Kidney (tissue), 14 donors: Measurements from ENCODE around the gene MED16. TPM values are rescaled to one million over a fixed set of nuclear protein-coding genes. Genes with fewer than 3 reads are reported as not detected.

Experiments used
- DNase-seq, 5 donors: peaks; one replicate each; pipeline ENCODE4 v3.0.0-alpha.2; 2013 to 2020
- FAIRE-seq: peaks from 2 replicates; lab custom pipeline; 2012; peaks lifted over from hg19 to GRCh38; lab: Jason Lieb, UNC
- H3K27ac ChIP-seq, 2 donors: one replicate each; pipeline ENCODE4 v1.7.0; 2013; ENCODE audit warnings: low read depth in 2 of 2, low read length in 2 of 2, inconsistent platforms in 1 of 2
- H3K27me3 ChIP-seq: one replicate; pipeline ENCODE4 v1.7.1; 2013; ENCODE audit warnings: low read length, inconsistent platforms; ENCODE audit not compliant: control insufficient read depth, insufficient read depth
- H3K36me3 ChIP-seq, 3 donors: one replicate each; pipeline versions ENCODE4 v1.7.0 to v1.7.1; 2013; ENCODE audit warnings: low read length in 3 of 3, control low read depth in 1 of 3, inconsistent platforms in 1 of 3; ENCODE audit not compliant: insufficient read depth in 3 of 3, control insufficient read depth in 2 of 3
- H3K4me1 ChIP-seq, 3 donors: one replicate each; pipeline versions ENCODE4 v1.7.0 to v1.7.1; 2013; ENCODE audit warnings: low read length in 3 of 3, inconsistent platforms in 1 of 3, low read depth in 1 of 3; ENCODE audit not compliant: control insufficient read depth in 2 of 3, insufficient read depth in 2 of 3
- H3K4me3 ChIP-seq, 3 donors: one replicate each; pipeline versions ENCODE4 v1.7.0 to v1.8.1; 2013; ENCODE audit warnings: low read length in 3 of 3, control low read depth in 1 of 3, inconsistent platforms in 1 of 3
- H3K9ac ChIP-seq, 3 donors: one replicate each; pipeline versions ENCODE4 v1.7.0 to v1.7.1; 2013; ENCODE audit warnings: low read length in 3 of 3, control low read depth in 1 of 3, inconsistent platforms in 1 of 3
- H3K9me3 ChIP-seq, 3 donors: one replicate each; pipeline versions ENCODE4 v1.7.0 to v1.7.1; 2013; ENCODE audit warnings: low read length in 3 of 3, control low read depth in 1 of 3, inconsistent platforms in 1 of 3; ENCODE audit not compliant: control insufficient read depth in 2 of 3, insufficient read depth in 1 of 3
- intact Hi-C: fragments of 100-400 bp; cut with DNase I; formaldehyde crosslinking; loops from one replicate; pipeline ENCODE4 v1.11.1; 2022
- polyA plus RNA-seq: library from polyadenylated mRNA; stranded (reverse); fragments of 350-450 nt; fragmentation: Illumina TruSeq; extraction: RNeasy Lipid Tissue Mini Kit (QIAGEN cat#74804); gene quantifications from one replicate; pipeline ENCODE4 v1.2.3, GENCODE V29; 2014; ENCODE audit warnings: low read depth, low replicate concordance; ENCODE audit not compliant: insufficient read depth
- total RNA-seq: library from RNA; stranded (reverse); fragmentation: NEBNext Ultra II Directional; extraction: Animal tissue kit (Norgen Biotek cat#: 25700); gene quantifications from one replicate; pipeline ENCODE4 v1.2.1, GENCODE V29; 2021
- TF ChIP-seq, protein P1 (sequence below): IDR thresholded peaks from 3 replicates; pipeline ENCODE4 v1.5.1; 2012; ENCODE audit warnings: mild to moderate bottlenecking, moderate library complexity, borderline replicate concordance; ENCODE audit not compliant: insufficient read depth; ENCODE audit errors: extremely low read depth
- donor health status: control.
- donor health status: control.
- donor health status: control.
- donor health status: control.
- donor health status: control.
- donor health status: DM: yes; HTN: yes; CAD: no.
- donor health status: Normal renal cell carcinoma (clear cell type).

MED16 gene
- total and polyA plus RNA-seq, 2 donors from 2014 or later = 56.5 to 72.1 TPM

DNA sequence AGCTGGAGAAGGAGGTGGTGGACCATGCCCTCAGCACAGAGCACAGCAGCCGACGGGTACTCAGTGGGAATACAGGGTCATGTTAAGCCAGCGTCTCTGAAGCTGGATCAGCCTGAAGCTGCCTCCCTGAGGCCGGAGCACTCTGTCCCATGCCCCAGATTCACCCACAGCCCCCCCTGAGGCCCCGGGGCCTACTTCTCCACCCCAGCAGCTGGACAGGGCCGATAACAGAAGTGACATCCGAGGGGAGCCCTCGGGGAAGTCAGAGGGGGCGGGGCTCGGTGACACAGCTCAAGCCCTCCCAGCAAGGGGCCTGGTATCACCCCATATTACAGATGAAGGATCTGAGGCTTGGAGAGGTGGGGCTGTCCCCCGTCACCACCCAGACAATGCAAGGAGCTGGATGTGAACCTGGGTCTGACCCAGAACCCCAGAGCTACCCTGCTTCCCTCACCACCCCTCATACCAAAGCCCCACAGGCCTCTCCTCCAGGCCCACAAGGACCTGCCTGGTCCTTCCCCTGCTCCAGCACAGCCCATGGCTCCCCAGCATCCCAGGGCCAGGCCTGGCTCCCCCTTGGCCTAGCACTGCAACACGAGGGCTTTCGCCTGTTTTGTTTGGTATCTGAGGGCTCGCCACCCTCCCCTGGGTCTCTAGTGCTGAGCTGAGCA is 14.3 kb upstream of the MED16 start:
- no peaks in the 10 kb centered on the region for H3K36me3 ChIP-seq
- H3K9me3 ChIP-seq = no peaks in the 10 kb centered on the region
- no peak overlapping the region for H3K9ac ChIP-seq
- DNase-seq (peak in 1 of 5 donors; percentile 82), FAIRE-seq (no peak)
- intact Hi-C loops = no loop called here
- TF ChIP-seq, protein P1, sequence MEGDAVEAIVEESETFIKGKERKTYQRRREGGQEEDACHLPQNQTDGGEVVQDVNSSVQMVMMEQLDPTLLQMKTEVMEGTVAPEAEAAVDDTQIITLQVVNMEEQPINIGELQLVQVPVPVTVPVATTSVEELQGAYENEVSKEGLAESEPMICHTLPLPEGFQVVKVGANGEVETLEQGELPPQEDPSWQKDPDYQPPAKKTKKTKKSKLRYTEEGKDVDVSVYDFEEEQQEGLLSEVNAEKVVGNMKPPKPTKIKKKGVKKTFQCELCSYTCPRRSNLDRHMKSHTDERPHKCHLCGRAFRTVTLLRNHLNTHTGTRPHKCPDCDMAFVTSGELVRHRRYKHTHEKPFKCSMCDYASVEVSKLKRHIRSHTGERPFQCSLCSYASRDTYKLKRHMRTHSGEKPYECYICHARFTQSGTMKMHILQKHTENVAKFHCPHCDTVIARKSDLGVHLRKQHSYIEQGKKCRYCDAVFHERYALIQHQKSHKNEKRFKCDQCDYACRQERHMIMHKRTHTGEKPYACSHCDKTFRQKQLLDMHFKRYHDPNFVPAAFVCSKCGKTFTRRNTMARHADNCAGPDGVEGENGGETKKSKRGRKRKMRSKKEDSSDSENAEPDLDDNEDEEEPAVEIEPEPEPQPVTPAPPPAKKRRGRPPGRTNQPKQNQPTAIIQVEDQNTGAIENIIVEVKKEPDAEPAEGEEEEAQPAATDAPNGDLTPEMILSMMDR = no peak
- H3K27ac ChIP-seq = no peak overlapping the region
- H3K4me1 ChIP-seq = peaks cover 0 to 2% (median 0%) of the 10 kb centered on the region in 3 donors
- H3K27me3 ChIP-seq = no peaks in the 10 kb centered on the region
- H3K4me3 ChIP-seq = no peak overlapping the region

DNA sequence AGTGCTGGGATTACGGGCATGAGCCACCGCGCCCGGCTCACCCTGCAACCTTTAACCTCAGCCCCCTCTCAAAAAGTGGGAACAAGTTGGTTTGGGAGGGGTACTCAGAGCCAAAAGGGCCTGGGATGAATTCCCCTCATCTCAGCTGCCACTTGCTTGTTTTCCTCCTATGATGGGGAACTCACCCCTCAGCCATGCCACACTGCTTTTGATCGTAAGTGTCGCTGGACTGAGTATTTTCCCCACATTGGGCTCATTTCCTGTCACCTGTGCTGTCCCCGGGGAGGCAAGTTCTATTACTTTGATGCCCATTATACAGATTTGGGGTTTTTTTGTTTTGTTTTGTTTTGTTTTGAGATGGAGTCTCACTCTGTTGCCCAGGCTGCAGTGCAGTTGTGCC is 13.5 kb upstream of the MED16 start:
- Histone ChIP-seq H3K9me3 (no peaks in the 10 kb centered on the region), H3K9ac (no peak overlapping the region), H3K36me3 (no peaks in the 10 kb centered on the region), H3K4me3 (no peak overlapping the region), H3K27me3 (no peaks in the 10 kb centered on the region), H3K4me1 (peaks cover 0 to 2% (median 0%) of the 10 kb centered on the region in 3 donors), H3K27ac (no peak overlapping the region)
- intact Hi-C loops = no loop called here
- DNase-seq = no peak
- TF ChIP-seq, protein P1 = no peak
- no peak for FAIRE-seq

DNA sequence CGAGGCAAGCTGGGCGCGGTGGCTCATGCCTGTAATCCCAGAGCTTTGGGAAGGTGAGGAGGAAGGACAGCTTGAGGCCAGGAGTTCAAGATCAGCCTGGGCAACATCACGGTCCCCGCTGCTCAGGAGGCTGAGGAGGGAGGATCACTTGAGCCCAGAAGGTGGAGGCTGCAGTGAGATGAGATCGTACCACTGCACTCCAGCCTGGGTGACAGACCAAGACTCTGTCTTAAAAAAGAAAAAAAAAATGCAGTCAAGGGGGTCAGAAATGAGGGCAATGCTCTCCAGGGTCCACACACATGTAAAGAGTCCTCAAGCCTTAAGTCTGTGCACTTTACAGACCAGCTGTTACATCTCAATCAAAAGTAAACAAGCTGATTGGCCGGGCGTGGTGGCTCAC is 11.6 kb upstream of the MED16 start:
- intact Hi-C loops = no loop called here
- Histone ChIP-seq H3K9me3 (no peaks in the 10 kb centered on the region), H3K9ac (no peak overlapping the region), H3K27me3 (no peaks in the 10 kb centered on the region), H3K4me3 (no peak overlapping the region), H3K27ac (no peak overlapping the region), H3K36me3 (no peaks in the 10 kb centered on the region), H3K4me1 (no peaks in the 10 kb centered on the region)
- TF ChIP-seq, protein P1 = no peak
- FAIRE-seq = no peak
- no peak for DNase-seq

DNA sequence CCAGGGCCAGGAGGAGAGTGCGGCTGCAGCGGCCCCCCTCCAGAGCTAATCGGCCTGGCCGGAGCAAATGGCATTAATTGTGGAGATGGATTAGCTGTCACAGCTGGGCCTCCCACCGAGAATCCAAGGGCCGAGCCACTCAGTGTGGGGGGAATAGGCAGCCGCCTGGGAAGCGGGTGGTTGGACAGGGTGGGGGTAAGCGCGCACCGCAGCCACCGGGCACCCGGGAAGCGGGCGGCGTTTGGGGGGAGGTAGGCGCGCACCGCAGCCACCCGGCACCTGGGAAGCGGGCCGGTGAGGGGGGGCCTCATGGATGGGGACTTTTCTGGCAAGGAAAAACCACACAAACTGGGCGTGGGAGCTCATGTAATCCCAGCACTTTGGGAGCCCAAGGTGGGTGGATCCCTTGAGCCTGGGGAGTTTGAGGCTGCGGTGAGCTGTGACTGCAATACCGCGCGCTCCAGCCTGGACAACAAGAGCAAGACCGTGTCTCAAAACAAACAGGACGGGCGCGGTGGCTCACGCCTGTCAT is 10.3 kb upstream of the MED16 start:
- H3K9ac ChIP-seq = no peak overlapping the region
- intact Hi-C loops = no loop called here
- DNase-seq (peak in 4 of 5 donors; percentile 81 to 92 (median 86)), FAIRE-seq (no peak)
- H3K27ac ChIP-seq = no peak overlapping the region
- no peaks in the 10 kb centered on the region for H3K4me1 ChIP-seq
- no peaks in the 10 kb centered on the region for H3K27me3 ChIP-seq
- no peaks in the 10 kb centered on the region for H3K9me3 ChIP-seq
- no peaks in the 10 kb centered on the region for H3K36me3 ChIP-seq
- no peak overlapping the region for H3K4me3 ChIP-seq
- TF ChIP-seq, protein P1 = no peak
